ENCODE measurements around the gene RHBDL2. TPM values are rescaled to one million over a fixed set of nuclear protein-coding genes. Genes with fewer than 3 reads are reported as not detected.

Gene RHBDL2
- total RNA-seq, 1 experiment from 2014 or later, result not detected

DNA sequence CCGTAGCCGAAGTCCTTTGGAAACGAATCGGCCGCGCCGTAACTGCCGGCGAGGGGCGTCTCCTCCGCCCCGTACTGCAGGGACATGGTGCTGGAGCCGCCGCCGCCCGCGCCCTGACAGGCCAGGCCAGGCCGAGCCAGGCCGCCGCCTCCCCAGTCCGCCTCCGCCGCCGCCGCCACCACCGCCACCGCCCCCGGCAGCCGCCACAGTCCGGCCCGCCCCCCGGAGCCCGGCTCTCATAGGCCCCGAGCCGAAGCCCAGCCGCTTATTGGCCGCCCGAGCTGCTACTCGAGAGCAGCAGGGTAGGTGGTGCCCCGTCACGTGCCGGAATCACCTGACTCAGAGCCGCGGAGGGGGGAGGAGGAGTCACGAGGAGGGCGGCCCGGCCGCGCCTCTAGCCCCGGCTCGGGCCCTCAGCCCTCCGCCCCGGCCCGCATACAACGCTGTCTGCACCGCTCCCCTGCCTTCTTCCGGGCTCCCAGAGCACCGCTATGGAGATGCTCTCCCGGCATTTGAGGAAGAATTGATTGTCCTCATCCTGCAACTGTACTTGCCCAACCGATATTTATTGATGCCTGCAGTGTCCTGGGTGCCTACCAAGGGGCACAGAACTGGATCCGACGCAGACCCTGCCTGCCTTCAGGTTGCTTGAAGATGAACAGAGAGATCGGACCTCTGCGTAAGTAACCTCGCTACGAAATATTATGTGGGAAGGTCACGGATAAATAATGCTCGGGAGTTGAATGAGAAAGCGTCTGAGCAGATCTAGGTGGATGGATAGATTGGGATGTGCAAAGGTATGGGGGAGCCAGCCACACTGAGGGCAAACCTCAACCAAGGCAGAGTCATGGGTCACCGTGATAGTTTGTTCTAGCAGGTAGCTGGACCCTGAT lies 81.8 kb downstream of the RHBDL2 start, which contains the start of gene RRAGC:
RRAGC (minus strand) TSS at position 212 of the 893 bp plus-strand sequence; CDS start at position 86, 126 bp downstream.
- Histone ChIP-seq H3K79me2 (ENCODE audit: insufficient read depth, low read length) (peaks cover 16% of the 10 kb centered on the region; the same call in 1 of the 2 replicates), H3K4me1 (ENCODE audit: control insufficient read depth in 1 of 2, insufficient read depth in 2 of 2, low read length in 2 of 2) (peaks cover 4 to 19% of the 10 kb centered on the region in 2 experiments), H3K36me3 (ENCODE audit: control insufficient read depth in 1 of 2, insufficient read depth in 2 of 2, low read length in 2 of 2) (peaks cover 7 to 9% of the 10 kb centered on the region in 2 experiments; a peak in 3 of 4 replicates), H3K27ac (ENCODE audit: low read depth, low read length) (peak within 1 kb of the TSS; percentile 61), H3K27me3 (ENCODE audit: insufficient read depth, low read length) (no peaks in the 10 kb centered on the region), H4K20me1 (ENCODE audit: insufficient read depth) (no peaks in the 10 kb centered on the region), H3K9me3 (ENCODE audit: control insufficient read depth in 1 of 2, insufficient read depth in 1 of 2, low read depth in 1 of 2, low read length in 2 of 2) (no peaks in the 10 kb centered on the region), H3K9me2 (ENCODE audit: insufficient read depth) (no peaks in the 10 kb centered on the region), H3K4me2 (ENCODE audit: low read length) (peak within 1 kb of the TSS; percentile 99), H3K4me3 (replicated peaks in 1 of 2; ENCODE audit: low read depth in 1 of 2, low read length in 2 of 2) (peak within 1 kb of the TSS; percentile 76 to 93), H2AFZ (ENCODE audit: low read depth, low read length, poor library complexity, severe bottlenecking) (peak within 1 kb of the TSS; percentile 58), H3K9ac (ENCODE audit: low read length) (peak within 1 kb of the TSS; percentile 68)
- ATAC-seq (peak; percentile 98), DNase-seq (ENCODE audit: low read depth, low spot score) (peak; percentile 91)
- BruUV-seq (replicated peaks), result no TSS peak
- ChIA-PET POLR2A (interaction anchor here (0.8 kb wide), 1 partner anchor 14 kb away, joined by 3 read pairs; no protein-coding TSS in a partner anchor), CTCF (interaction anchor here (1.0 kb wide), 1 partner anchor 869 kb away, joined by 3 read pairs; no protein-coding TSS in a partner anchor), RAD21 (ENCODE audit: low non-redundant PET in 1 of 2, low total read pairs in 2 of 2, uncharacterized antibody in 2 of 2, unreplicated experiment in 2 of 2) (no interaction called here)
- intact Hi-C loops (cut with micrococcal nuclease), result no loop called here
- TF ChIP-seq YY1 (IDR thresholded peaks at IDR 0.05; ENCODE audit: extremely low read depth, insufficient replicate concordance, low read depth, low read length) (peak; percentile 44), SP1 (IDR thresholded peaks at IDR 0.05; ENCODE audit: low read depth) (peak; percentile 90), EZH2phosphoT487 (IDR thresholded peaks at IDR 0.05; ENCODE audit: borderline replicate concordance) (no peak), SIN3A (IDR thresholded peaks at IDR 0.05; ENCODE audit: low read depth) (peak; percentile 82), ZFX (IDR thresholded peaks at IDR 0.05) (peak; percentile 45), CEBPB (IDR thresholded peaks at IDR 0.05; ENCODE audit: low read depth) (no peak), POLR2A (IDR thresholded peaks at IDR 0.05; ENCODE audit: borderline replicate concordance, extremely low read depth, insufficient read depth, insufficient read length) (no peak), SRF (IDR thresholded peaks at IDR 0.05; ENCODE audit: low read depth) (no peak), EZH2 (IDR thresholded peaks at IDR 0.05) (no peak), ELF1 (IDR thresholded peaks at IDR 0.05; ENCODE audit: borderline replicate concordance, low read depth) (no peak; the same call in 1 of the 2 replicates), TCF7L2 (IDR thresholded peaks at IDR 0.05; ENCODE audit: borderline replicate concordance, extremely low read depth, insufficient read depth, insufficient read length) (peak; percentile 50), FOSL1 (IDR thresholded peaks at IDR 0.05; ENCODE audit: low read depth) (no peak), ZNF274 (IDR thresholded peaks at IDR 0.05; ENCODE audit: low read depth, low read length) (no peak), RAD21 (IDR thresholded peaks at IDR 0.05; ENCODE audit: low read depth) (no peak), CBX3 (IDR thresholded peaks at IDR 0.05; ENCODE audit: low read depth) (no peak; the same call in 1 of the 2 replicates), POLR2AphosphoS5 (IDR thresholded peaks at IDR 0.05; ENCODE audit: low read depth, low read length) (peak; percentile 64), EGR1 (IDR thresholded peaks at IDR 0.05; ENCODE audit: low read depth) (peak; percentile 87), JUND (IDR thresholded peaks at IDR 0.05) (no peak)
- TF ChIP-seq, protein P1, sequence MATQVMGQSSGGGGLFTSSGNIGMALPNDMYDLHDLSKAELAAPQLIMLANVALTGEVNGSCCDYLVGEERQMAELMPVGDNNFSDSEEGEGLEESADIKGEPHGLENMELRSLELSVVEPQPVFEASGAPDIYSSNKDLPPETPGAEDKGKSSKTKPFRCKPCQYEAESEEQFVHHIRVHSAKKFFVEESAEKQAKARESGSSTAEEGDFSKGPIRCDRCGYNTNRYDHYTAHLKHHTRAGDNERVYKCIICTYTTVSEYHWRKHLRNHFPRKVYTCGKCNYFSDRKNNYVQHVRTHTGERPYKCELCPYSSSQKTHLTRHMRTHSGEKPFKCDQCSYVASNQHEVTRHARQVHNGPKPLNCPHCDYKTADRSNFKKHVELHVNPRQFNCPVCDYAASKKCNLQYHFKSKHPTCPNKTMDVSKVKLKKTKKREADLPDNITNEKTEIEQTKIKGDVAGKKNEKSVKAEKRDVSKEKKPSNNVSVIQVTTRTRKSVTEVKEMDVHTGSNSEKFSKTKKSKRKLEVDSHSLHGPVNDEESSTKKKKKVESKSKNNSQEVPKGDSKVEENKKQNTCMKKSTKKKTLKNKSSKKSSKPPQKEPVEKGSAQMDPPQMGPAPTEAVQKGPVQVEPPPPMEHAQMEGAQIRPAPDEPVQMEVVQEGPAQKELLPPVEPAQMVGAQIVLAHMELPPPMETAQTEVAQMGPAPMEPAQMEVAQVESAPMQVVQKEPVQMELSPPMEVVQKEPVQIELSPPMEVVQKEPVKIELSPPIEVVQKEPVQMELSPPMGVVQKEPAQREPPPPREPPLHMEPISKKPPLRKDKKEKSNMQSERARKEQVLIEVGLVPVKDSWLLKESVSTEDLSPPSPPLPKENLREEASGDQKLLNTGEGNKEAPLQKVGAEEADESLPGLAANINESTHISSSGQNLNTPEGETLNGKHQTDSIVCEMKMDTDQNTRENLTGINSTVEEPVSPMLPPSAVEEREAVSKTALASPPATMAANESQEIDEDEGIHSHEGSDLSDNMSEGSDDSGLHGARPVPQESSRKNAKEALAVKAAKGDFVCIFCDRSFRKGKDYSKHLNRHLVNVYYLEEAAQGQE (IDR thresholded peaks at IDR 0.05; ENCODE audit: low read depth), result no peak
- TF ChIP-seq, protein P2, sequence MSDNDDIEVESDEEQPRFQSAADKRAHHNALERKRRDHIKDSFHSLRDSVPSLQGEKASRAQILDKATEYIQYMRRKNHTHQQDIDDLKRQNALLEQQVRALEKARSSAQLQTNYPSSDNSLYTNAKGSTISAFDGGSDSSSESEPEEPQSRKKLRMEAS (IDR thresholded peaks at IDR 0.05), result peak; percentile 90
- TF ChIP-seq, protein P3, sequence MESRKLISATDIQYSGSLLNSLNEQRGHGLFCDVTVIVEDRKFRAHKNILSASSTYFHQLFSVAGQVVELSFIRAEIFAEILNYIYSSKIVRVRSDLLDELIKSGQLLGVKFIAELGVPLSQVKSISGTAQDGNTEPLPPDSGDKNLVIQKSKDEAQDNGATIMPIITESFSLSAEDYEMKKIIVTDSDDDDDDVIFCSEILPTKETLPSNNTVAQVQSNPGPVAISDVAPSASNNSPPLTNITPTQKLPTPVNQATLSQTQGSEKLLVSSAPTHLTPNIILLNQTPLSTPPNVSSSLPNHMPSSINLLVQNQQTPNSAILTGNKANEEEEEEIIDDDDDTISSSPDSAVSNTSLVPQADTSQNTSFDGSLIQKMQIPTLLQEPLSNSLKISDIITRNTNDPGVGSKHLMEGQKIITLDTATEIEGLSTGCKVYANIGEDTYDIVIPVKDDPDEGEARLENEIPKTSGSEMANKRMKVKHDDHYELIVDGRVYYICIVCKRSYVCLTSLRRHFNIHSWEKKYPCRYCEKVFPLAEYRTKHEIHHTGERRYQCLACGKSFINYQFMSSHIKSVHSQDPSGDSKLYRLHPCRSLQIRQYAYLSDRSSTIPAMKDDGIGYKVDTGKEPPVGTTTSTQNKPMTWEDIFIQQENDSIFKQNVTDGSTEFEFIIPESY (IDR thresholded peaks at IDR 0.05; ENCODE audit: extremely low read depth, insufficient replicate concordance, low read length), result no peak
- TF ChIP-seq, protein P4, sequence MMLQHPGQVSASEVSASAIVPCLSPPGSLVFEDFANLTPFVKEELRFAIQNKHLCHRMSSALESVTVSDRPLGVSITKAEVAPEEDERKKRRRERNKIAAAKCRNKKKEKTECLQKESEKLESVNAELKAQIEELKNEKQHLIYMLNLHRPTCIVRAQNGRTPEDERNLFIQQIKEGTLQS (IDR thresholded peaks at IDR 0.05), result no peak
